ENCODE measurements around the gene TEAD3. TPM values are rescaled to one million over a fixed set of nuclear protein-coding genes. Genes with fewer than 3 reads are reported as not detected.
A peak's percentile ranks its signal among the peaks of the same experiment; 100 is the strongest.

Gene TEAD3
- total and polyA plus RNA-seq, 10 of the 15 experiments (the other 5 are each of a cell fraction or from before 2014, with no cell fraction given) = 0.02 to 0.28 (median 0.18) TPM; not detected in 5

DNA sequence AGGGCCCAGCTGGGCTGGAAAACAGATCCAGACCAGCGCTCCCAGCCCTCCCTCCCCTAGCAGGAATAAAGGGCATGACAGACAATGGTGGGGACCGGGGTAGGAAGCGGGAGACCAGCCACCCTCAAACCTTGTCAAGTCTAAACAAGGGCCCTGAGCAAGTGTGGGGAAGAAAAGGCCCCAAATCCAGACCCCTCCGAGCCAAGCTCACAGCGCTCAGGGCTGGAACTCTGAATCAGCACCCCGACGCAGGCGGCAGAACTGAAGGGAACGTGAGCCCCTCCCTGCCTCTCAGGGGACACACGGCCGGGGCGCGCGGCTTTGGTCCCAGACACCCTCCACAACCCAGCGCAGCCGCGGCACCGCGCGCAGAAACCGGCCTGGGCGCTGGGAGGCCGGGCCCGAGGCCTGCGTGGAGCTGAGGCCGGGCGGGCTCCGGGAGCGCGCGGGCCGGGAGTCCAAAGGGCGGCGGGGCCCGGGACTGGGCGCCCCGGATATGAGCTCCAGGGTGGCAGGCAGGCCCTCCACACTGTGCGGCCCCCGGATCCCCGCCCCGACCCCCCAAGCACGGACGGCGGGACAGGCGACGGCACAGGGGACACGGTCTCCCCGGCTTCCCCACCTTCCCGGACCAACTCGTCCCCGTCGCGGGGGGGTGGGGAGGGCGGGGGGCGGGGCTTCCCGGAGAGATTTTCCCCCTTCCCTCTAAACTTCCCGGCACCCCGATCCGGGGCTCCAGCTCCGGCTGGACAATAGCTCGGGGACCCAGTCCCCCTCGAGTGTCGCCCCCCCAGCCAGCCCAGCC, 641 bp downstream of the TEAD3 start:
- Histone ChIP-seq H4K20me1 (ENCODE audit: control insufficient read depth, insufficient read depth) (no peaks in the 10 kb centered on the region), H2AFZ (ENCODE audit: control insufficient read depth, low read depth, low read length) (no peak overlapping the region), H3K4me1 (ENCODE audit: control insufficient read depth, insufficient read depth, low read length) (peaks cover 8% of the 10 kb centered on the region), H3K36me3 (ENCODE audit: control insufficient read depth in 2 of 2, insufficient read depth in 2 of 2, low read length in 1 of 2) (no peaks in the 10 kb centered on the region), H3K79me2 (ENCODE audit: control insufficient read depth, insufficient read depth, low read length) (no peaks in the 10 kb centered on the region), H3K27me3 (replicated peaks in 1 of 2; ENCODE audit: control insufficient read depth in 2 of 2, insufficient read depth in 2 of 2, low read length in 1 of 2) (peaks cover 0 to 16% of the 10 kb centered on the region in 2 experiments), H3K4me2 (ENCODE audit: control insufficient read depth, insufficient read depth) (0 out of 2 replicates have a peak overlapping the region, but pooled peaks have one; percentile 42), H3K9me3 (replicated peaks; ENCODE audit: control insufficient read depth, insufficient read depth, low read length) (no peaks in the 10 kb centered on the region), H3K9ac (ENCODE audit: control insufficient read depth, insufficient read depth, low read length) (no peak overlapping the region), H3K27ac (ENCODE audit: control insufficient read depth, insufficient read depth) (no peak overlapping the region), H3K4me3 (peak overlapping the region; percentile 57; the same call in 1 of the 2 replicates)
- ChIA-PET CTCF (no interaction called here), POLR2A (no interaction called here), RAD21 (ENCODE audit: unreplicated experiment) (interaction anchor here (0.6 kb wide), 1 partner anchor 171 kb away, joined by 3 read pairs; no protein-coding TSS in a partner anchor), SMC1A (ENCODE audit: uncharacterized antibody, unreplicated experiment) (no interaction called here)
- ATAC-seq (no peak), DNase-seq (ENCODE audit: low read depth, low spot score) (no peak), FAIRE-seq (no peak)
- intact Hi-C loops (cut with micrococcal nuclease; ENCODE audit: unreplicated experiment) (no loop called here), in situ Hi-C loops (cut with MboI) (no loop called here)
- no peak for TF ChIP-seq KLF5 (IDR thresholded peaks at IDR 0.05; ENCODE audit: partially characterized antibody)
- TF ChIP-seq, protein P1, sequence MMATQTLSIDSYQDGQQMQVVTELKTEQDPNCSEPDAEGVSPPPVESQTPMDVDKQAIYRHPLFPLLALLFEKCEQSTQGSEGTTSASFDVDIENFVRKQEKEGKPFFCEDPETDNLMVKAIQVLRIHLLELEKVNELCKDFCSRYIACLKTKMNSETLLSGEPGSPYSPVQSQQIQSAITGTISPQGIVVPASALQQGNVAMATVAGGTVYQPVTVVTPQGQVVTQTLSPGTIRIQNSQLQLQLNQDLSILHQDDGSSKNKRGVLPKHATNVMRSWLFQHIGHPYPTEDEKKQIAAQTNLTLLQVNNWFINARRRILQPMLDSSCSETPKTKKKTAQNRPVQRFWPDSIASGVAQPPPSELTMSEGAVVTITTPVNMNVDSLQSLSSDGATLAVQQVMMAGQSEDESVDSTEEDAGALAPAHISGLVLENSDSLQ (IDR thresholded peaks at IDR 0.05) = no peak
- TF ChIP-seq BRCA1 (IDR thresholded peaks at IDR 0.05; ENCODE audit: low read depth, low read length) = no peak
- TF ChIP-seq TBL1XR1 (IDR thresholded peaks at IDR 0.05; ENCODE audit: low read depth, low read length) = no peak
- TF ChIP-seq, protein P2, sequence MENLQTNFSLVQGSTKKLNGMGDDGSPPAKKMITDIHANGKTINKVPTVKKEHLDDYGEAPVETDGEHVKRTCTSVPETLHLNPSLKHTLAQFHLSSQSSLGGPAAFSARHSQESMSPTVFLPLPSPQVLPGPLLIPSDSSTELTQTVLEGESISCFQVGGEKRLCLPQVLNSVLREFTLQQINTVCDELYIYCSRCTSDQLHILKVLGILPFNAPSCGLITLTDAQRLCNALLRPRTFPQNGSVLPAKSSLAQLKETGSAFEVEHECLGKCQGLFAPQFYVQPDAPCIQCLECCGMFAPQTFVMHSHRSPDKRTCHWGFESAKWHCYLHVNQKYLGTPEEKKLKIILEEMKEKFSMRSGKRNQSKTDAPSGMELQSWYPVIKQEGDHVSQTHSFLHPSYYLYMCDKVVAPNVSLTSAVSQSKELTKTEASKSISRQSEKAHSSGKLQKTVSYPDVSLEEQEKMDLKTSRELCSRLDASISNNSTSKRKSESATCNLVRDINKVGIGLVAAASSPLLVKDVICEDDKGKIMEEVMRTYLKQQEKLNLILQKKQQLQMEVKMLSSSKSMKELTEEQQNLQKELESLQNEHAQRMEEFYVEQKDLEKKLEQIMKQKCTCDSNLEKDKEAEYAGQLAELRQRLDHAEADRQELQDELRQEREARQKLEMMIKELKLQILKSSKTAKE (IDR thresholded peaks at IDR 0.05; ENCODE audit: low read depth, poor library complexity, severe bottlenecking) = no peak
- TF ChIP-seq, protein P3, sequence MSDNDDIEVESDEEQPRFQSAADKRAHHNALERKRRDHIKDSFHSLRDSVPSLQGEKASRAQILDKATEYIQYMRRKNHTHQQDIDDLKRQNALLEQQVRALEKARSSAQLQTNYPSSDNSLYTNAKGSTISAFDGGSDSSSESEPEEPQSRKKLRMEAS (IDR thresholded peaks at IDR 0.05; ENCODE audit: low read depth, low read length) = no peak
- no peak for TF ChIP-seq EZH2 (IDR thresholded peaks at IDR 0.05; ENCODE audit: borderline replicate concordance, control insufficient read depth, low read depth, low read length)
- 71% methylated on average over 16 of the region's 63 CpGs for WGBS (ENCODE audit: insufficient coverage, insufficient replicate concordance, low lambda C conversion rate, missing lambda C conversion rate)
- no TSS peak for BruUV-seq (replicated peaks)

Measured in GM12878 (cell line).